GM12892 (cell line): ENCODE measurements around the gene FGGY.

Experiments
- POLR2A ChIP-seq: IDR thresholded peaks from 2 replicates; pipeline ENCODE4 v1.6.1; 2011; ENCODE audit warnings: low read depth, low read length, control low read depth
- POLR2AphosphoS5 ChIP-seq: IDR thresholded peaks from 2 replicates; pipeline ENCODE4 v1.6.1; 2011; ENCODE audit warnings: low read depth, low read length, control low read depth
- TAF1 ChIP-seq: IDR thresholded peaks from 2 replicates; pipeline ENCODE4 v1.6.1; 2011; ENCODE audit warnings: low read depth, mild to moderate bottlenecking, control low read depth, low read length, borderline replicate concordance

- no peak for TF ChIP-seq POLR2A
- no peak for TF ChIP-seq TAF1
- no peak for TF ChIP-seq POLR2AphosphoS5
Observed at GRCh38 chr1:59699227-59699847, 402.4 kb downstream of the FGGY start.
